ENCODE measurements around the gene UVRAG. TPM values are rescaled to one million over a fixed set of nuclear protein-coding genes. Genes with fewer than 3 reads are reported as not detected.

The UVRAG gene
- total and polyA plus RNA-seq, 2 of the 13 experiments (the other 11 are each of a cell fraction or from before 2014, with no cell fraction given): 9.7 to 17.3 TPM

DNA sequence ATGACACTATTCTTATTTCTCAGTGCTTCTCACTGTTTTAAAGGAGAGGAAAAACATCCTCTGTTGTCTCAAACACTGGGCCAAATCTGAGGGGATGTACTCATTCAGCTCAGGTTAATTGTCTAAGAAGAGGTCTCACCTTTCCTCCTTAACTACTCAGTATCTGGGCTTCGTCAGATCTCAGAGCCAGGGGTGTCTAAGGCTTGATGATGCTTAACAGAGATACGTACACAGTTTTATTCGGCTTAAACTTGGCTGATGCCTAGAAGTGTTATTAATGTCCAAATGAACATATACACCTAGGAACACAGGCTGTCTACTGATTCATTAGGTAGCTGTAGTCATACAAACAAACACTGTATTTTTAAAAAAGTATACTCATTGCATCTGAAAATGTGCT, 85.8 kb downstream of the UVRAG start (continued):
- TF ChIP-seq, protein P1, sequence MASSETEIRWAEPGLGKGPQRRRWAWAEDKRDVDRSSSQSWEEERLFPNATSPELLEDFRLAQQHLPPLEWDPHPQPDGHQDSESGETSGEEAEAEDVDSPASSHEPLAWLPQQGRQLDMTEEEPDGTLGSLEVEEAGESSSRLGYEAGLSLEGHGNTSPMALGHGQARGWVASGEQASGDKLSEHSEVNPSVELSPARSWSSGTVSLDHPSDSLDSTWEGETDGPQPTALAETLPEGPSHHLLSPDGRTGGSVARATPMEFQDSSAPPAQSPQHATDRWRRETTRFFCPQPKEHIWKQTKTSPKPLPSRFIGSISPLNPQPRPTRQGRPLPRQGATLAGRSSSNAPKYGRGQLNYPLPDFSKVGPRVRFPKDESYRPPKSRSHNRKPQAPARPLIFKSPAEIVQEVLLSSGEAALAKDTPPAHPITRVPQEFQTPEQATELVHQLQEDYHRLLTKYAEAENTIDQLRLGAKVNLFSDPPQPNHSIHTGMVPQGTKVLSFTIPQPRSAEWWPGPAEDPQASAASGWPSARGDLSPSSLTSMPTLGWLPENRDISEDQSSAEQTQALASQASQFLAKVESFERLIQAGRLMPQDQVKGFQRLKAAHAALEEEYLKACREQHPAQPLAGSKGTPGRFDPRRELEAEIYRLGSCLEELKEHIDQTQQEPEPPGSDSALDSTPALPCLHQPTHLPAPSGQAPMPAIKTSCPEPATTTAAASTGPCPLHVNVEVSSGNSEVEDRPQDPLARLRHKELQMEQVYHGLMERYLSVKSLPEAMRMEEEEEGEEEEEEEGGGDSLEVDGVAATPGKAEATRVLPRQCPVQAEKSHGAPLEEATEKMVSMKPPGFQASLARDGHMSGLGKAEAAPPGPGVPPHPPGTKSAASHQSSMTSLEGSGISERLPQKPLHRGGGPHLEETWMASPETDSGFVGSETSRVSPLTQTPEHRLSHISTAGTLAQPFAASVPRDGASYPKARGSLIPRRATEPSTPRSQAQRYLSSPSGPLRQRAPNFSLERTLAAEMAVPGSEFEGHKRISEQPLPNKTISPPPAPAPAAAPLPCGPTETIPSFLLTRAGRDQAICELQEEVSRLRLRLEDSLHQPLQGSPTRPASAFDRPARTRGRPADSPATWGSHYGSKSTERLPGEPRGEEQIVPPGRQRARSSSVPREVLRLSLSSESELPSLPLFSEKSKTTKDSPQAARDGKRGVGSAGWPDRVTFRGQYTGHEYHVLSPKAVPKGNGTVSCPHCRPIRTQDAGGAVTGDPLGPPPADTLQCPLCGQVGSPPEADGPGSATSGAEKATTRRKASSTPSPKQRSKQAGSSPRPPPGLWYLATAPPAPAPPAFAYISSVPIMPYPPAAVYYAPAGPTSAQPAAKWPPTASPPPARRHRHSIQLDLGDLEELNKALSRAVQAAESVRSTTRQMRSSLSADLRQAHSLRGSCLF (CRISPR knock-in tag; IDR thresholded peaks at IDR 0.05; ENCODE audit: borderline replicate concordance): no peak
- TF ChIP-seq, protein P2, sequence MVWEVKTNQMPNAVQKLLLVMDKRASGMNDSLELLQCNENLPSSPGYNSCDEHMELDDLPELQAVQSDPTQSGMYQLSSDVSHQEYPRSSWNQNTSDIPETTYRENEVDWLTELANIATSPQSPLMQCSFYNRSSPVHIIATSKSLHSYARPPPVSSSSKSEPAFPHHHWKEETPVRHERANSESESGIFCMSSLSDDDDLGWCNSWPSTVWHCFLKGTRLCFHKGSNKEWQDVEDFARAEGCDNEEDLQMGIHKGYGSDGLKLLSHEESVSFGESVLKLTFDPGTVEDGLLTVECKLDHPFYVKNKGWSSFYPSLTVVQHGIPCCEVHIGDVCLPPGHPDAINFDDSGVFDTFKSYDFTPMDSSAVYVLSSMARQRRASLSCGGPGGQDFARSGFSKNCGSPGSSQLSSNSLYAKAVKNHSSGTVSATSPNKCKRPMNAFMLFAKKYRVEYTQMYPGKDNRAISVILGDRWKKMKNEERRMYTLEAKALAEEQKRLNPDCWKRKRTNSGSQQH (CRISPR knock-in tag; IDR thresholded peaks at IDR 0.05; ENCODE audit: low read depth): no peak
- TF ChIP-seq MTF2 (CRISPR knock-in tag; IDR thresholded peaks at IDR 0.05; ENCODE audit: borderline replicate concordance) (no peak), ZNF781 (CRISPR knock-in tag; IDR thresholded peaks at IDR 0.05; ENCODE audit: borderline replicate concordance, not compliant biosample characterization) (no peak)
- TF ChIP-seq, protein P3, sequence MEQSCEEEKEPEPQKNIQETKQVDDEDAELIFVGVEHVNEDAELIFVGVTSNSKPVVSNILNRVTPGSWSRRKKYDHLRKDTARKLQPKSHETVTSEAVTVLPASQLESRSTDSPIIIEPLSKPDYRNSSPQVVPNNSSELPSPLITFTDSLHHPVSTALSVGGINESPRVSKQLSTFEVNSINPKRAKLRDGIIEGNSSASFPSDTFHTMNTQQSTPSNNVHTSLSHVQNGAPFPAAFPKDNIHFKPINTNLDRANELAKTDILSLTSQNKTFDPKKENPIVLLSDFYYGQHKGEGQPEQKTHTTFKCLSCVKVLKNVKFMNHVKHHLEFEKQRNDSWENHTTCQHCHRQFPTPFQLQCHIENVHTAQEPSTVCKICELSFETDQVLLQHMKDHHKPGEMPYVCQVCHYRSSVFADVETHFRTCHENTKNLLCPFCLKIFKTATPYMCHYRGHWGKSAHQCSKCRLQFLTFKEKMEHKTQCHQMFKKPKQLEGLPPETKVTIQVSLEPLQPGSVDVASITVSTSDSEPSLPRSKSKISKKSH (CRISPR knock-in tag; IDR thresholded peaks at IDR 0.05; ENCODE audit: borderline replicate concordance): no peak
- TF ChIP-seq, protein P4, sequence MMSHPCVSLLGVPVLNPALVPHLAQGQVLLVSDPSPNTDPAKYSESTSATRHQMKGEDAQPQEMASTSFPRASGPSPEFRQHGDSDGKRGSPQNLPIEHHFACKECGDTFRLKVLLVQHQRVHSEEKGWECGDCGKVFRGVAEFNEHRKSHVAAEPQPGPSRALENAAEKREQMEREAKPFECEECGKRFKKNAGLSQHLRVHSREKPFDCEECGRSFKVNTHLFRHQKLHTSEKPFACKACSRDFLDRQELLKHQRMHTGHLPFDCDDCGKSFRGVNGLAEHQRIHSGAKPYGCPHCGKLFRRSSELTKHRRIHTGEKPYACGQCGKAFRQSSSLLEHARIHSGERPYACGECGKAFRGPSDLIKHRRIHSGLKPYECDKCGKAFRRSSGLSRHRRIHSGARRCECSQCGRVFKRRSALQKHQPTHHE (CRISPR knock-in tag; IDR thresholded peaks at IDR 0.05; ENCODE audit: borderline replicate concordance): no peak

Data from HepG2 (cell line).